ENCODE data around the gene BCL6.

- TF ChIP-seq, protein P1, sequence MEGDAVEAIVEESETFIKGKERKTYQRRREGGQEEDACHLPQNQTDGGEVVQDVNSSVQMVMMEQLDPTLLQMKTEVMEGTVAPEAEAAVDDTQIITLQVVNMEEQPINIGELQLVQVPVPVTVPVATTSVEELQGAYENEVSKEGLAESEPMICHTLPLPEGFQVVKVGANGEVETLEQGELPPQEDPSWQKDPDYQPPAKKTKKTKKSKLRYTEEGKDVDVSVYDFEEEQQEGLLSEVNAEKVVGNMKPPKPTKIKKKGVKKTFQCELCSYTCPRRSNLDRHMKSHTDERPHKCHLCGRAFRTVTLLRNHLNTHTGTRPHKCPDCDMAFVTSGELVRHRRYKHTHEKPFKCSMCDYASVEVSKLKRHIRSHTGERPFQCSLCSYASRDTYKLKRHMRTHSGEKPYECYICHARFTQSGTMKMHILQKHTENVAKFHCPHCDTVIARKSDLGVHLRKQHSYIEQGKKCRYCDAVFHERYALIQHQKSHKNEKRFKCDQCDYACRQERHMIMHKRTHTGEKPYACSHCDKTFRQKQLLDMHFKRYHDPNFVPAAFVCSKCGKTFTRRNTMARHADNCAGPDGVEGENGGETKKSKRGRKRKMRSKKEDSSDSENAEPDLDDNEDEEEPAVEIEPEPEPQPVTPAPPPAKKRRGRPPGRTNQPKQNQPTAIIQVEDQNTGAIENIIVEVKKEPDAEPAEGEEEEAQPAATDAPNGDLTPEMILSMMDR (IDR thresholded peaks at IDR 0.05; ENCODE audit: extremely low read depth in 1 of 2, insufficient read depth in 1 of 2, low read depth in 1 of 2, low read length in 2 of 2) = peak; percentile 83 to 89
- TF ChIP-seq POLR2A (IDR thresholded peaks at IDR 0.05; ENCODE audit: low read depth, low read length) (no peak), EZH2 (IDR thresholded peaks at IDR 0.05; ENCODE audit: borderline replicate concordance, low read depth, low read length, severe bottlenecking) (no peak), POLR2AphosphoS5 (IDR thresholded peaks at IDR 0.05; ENCODE audit: insufficient read depth, low read depth, low read length) (no peak), MAX (IDR thresholded peaks at IDR 0.05; ENCODE audit: insufficient read depth, insufficient read length) (no peak), GATA2 (IDR thresholded peaks at IDR 0.05; ENCODE audit: insufficient read depth, insufficient read length, low read depth, low read length) (no peak), JUN (IDR thresholded peaks at IDR 0.05; ENCODE audit: borderline replicate concordance, insufficient read depth, insufficient read length, low read depth) (no peak)
Observed at GRCh38 chr3:187679638-187680396, 65.5 kb downstream of the BCL6 start.

Data from endothelial cell of umbilical vein (primary cell).